Measurements from ENCODE around the gene TRAF3IP3.

Gene TRAF3IP3

DNA sequence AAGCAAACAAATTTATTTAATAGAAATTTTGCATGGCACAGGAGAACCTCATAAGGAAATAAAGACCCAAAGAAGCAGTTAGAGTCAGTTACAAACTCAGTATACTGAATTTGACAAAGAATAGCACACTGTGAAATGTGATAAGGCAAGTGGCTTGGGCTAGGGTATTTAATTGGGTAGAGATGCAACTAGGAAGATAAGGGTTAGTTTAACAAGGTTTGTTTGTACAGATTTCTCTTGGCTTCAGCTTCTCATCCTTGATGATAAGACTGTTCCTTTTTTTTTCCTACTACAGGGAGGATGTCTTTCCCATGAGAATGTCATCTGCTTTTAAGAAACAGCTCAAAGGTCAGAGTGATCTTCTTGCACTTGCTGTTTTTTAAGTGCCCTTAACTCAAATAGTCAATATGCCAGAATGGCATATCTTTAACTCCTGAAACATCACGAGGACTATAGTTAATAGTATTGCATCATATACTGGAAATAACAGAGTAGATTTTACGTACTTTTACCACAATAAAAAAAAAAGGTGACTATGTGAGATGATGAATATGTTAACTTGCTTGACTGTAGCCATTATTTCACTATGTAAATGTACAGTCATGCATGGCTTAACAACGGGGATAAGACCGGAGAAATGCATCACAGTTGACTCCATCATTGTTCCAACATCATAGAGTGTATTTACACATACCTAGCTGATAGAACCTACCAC lies 9.2 kb upstream of the TRAF3IP3 start:
- no peak for DNase-seq (ENCODE audit: extremely low read depth, low read depth)
- TF ChIP-seq, protein P1, sequence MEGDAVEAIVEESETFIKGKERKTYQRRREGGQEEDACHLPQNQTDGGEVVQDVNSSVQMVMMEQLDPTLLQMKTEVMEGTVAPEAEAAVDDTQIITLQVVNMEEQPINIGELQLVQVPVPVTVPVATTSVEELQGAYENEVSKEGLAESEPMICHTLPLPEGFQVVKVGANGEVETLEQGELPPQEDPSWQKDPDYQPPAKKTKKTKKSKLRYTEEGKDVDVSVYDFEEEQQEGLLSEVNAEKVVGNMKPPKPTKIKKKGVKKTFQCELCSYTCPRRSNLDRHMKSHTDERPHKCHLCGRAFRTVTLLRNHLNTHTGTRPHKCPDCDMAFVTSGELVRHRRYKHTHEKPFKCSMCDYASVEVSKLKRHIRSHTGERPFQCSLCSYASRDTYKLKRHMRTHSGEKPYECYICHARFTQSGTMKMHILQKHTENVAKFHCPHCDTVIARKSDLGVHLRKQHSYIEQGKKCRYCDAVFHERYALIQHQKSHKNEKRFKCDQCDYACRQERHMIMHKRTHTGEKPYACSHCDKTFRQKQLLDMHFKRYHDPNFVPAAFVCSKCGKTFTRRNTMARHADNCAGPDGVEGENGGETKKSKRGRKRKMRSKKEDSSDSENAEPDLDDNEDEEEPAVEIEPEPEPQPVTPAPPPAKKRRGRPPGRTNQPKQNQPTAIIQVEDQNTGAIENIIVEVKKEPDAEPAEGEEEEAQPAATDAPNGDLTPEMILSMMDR (IDR thresholded peaks at IDR 0.05; ENCODE audit: low read depth, low read length) = no peak

DNA sequence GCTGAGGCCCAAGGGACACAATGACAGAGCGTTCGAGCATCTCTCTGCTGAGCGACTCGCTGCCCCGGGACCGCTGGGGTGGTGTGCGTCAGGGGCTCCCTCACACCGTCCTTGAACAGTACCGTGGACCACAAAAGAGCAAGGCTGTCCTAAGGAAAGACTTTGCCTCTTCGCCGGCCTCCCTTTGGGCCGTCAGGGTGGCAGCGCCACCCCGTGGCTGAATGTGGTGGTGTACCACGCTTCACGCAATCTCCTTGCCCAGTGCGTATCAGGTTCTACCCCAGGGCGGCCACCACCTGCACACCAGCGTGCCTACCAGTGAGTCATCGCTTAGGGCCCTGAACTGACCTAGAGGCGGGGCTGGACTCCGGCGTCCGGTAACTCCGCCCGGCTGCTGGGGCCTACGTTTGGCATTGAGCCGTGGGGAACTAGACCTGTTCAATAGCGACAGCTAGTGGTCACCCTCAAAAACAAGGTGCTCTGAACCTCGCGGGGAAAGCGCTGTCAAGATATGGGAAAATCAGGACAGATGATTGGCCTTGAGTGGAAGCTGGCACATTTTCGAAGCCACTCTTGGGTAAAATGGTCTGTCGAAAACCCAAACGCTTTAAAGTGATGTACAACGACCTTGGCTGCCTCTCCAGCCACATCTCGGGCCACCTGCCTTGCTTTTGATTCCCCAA lies 8.1 kb upstream of the TRAF3IP3 start:
- TF ChIP-seq, protein P1 (IDR thresholded peaks at IDR 0.05; ENCODE audit: low read depth, low read length) = peak; percentile 78
- DNase-seq (ENCODE audit: extremely low read depth, low read depth) = peak; percentile 87

DNA sequence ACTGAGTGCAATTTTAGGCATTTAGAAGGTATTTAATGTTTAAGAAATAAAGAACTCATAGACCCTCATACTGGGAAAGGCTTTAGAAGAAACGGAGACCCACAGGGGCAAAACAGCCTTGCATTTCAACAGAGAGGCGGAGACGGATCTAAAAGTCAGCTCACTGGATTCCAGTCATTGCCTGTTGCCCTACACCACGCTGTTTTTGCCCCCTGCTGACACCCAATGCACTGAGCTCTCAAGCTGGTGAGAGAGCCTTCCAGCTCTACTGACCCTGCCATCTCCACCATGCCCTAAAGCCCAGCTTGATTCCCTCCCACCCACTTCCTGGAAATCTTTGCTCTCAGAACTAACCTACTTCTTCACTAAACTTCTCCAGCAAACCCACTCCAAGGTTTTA lies 7.2 kb upstream of the TRAF3IP3 start:
- no peak for DNase-seq (ENCODE audit: extremely low read depth, low read depth)
- TF ChIP-seq, protein P1 (IDR thresholded peaks at IDR 0.05; ENCODE audit: low read depth, low read length) = no peak

DNA sequence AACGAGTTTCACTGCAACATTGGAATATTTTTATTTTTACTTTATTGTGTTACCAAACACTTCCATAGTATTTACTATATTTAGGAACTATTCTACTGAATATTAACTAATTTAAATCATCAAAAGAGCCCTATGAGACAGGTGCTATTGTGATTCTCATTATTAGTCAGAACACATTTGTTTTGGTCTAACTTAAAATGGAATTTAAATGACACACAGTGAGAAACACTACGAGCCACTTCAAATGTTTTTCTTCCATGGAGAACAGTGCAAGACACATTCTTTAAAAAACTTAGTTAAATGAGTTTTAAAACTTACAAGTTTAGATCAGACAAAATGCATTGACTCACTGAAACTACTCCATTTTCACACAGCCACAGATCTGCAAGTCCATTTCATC lies 6.6 kb upstream of the TRAF3IP3 start:
- DNase-seq (ENCODE audit: extremely low read depth, low read depth) = no peak

DNA sequence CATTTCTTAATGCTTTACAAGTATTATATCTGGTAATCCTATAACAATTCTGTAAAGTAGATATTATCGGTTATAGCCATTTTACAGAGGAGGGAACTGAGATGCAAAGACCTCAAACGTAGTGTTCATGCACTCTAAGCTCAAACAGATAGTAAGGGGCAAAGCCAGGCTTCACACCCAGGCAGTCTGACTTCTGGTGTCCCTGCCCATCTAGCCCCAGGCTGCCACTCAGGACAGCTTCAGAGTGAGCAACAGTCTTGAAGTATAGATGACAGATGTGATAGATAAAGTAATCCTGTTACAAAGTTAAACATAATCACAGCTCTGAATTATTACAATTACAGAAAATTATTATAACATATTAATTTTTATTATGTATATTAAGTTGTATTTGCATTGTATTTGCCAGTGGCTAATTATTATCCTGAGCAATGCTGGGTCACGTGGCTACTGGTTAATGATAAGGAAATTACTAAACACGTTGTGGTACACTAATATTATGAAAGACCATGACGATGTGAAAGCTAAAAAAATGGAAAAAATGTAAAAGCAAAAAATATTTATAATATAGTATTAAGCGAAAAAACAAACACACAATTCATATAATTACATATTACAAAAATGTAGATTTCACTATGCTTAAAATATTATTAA lies 6.1 kb upstream of the TRAF3IP3 start:
- TF ChIP-seq, protein P1 (IDR thresholded peaks at IDR 0.05; ENCODE audit: low read depth, low read length) = no peak
- no peak for DNase-seq (ENCODE audit: extremely low read depth, low read depth)

More for the DNA sequence above, 6.6 kb upstream of the TRAF3IP3 start:
- TF ChIP-seq, protein P1 (IDR thresholded peaks at IDR 0.05; ENCODE audit: low read depth, low read length) = no peak

DNA sequence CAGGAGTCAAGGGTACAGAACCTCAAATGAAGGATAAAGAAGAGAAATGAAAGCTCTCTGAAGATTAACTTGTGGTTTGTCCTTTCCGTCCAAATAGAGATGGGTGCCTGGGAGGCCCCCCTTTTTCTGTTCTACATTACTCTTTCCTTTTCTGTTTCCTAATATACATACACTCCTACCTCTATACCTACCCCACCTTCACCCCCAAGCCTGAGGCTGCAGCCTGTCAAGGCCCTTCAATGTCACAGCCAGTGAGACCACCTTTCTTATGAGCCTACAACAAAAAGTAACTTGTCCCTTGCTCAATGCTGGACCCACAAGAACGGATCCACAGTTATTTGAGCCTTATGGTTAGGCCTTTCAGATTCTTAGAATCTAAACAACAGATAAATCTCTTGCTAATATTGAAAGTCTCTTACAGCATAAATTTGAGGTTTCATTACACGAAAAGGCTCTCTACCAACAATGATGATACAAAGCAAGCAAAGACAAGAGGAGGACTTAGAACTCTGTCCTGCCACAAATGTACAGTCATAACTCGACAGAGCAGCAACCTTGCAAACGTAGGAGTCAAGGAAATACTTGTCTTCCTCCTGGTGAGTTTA lies 4.1 kb upstream of the TRAF3IP3 start:
- no peak for DNase-seq (ENCODE audit: extremely low read depth, low read depth)
- TF ChIP-seq, protein P1 (IDR thresholded peaks at IDR 0.05; ENCODE audit: low read depth, low read length) = no peak
